HepG2 (cell line): ENCODE results near the gene EPS8. TPM values are rescaled to one million over a fixed set of nuclear protein-coding genes. Genes with fewer than 3 reads are reported as not detected.
"Not testable (repeated sequence)": the region's sequence is repeated elsewhere in the genome, so short reads cannot be mapped to it uniquely, and the experiment has no call there.

ENCODE experiments used
- AHDC1 ChIP-seq: sonication (generic); formaldehyde crosslinking; IDR thresholded peaks from 2 replicates; pipeline ENCODE4 v1.5.1; 2020; ENCODE audit warnings: mild to moderate bottlenecking, missing genetic modification reagents, borderline replicate concordance
- ARID5B ChIP-seq: IDR thresholded peaks from 2 replicates; pipeline ENCODE4 v1.4.0; 2020; ENCODE audit warnings: mild to moderate bottlenecking, missing genetic modification reagents
- CREB1 ChIP-seq, 2 experiments: fragments of 450-650 bp in 1 of 2; IDR thresholded peaks; 2 replicates each; pipeline ENCODE4 v1.6.1; 2016 to 2017; ENCODE audit warnings: control low read depth in 1 of 2, mild to moderate bottlenecking in 1 of 2, missing compliant biosample characterization in 1 of 2, missing genetic modification characterization in 1 of 2
- RERE ChIP-seq: IDR thresholded peaks from 2 replicates; pipeline ENCODE4 v1.6.1; 2016; ENCODE audit warnings: low read depth, missing genetic modification reagents, missing compliant biosample characterization
- ZKSCAN8 ChIP-seq: IDR thresholded peaks from 2 replicates; pipeline ENCODE4 v1.6.1; 2016; ENCODE audit warnings: borderline replicate concordance, missing genetic modification reagents, missing compliant biosample characterization
- ZNF281 ChIP-seq: sonication (generic); formaldehyde crosslinking; IDR thresholded peaks from 2 replicates; pipeline ENCODE4 v1.4.0; 2020; ENCODE audit warnings: missing genetic modification reagents, borderline replicate concordance
- ZSCAN9 ChIP-seq: IDR thresholded peaks from 2 replicates; pipeline ENCODE4 v1.6.1; 2016; ENCODE audit warnings: borderline replicate concordance
- polyA plus RNA-seq, 8 experiments: library from polyadenylated mRNA; depleted of rRNA in 3 of 8; stranded (reverse) in 7 of 8; unstranded in 1 of 8; fragments of >200 nt; fragmentation: Illumina TruSeq in 4 of 8; extraction: Trizol in 4 of 8; gene quantifications; 2 replicates each; pipeline versions ENCODE4 v1.2.1 to v1.2.3, GENCODE V29; 2011 to 2016; ENCODE audit warnings: low read depth in 4 of 8, missing spikeins in 1 of 8, mixed read lengths in 1 of 8; ENCODE audit not compliant: insufficient read depth in 1 of 8
- total RNA-seq, 5 experiments: library from RNA; depleted of rRNA; stranded (reverse); fragments of >200 nt; fragmentation: Illumina TruSeq; extraction: Trizol; gene quantifications; 2 replicates each; pipeline ENCODE4 v1.2.3, GENCODE V29; 2016; ENCODE audit warnings: low read depth in 1 of 5

Gene EPS8
- total and polyA plus RNA-seq, 2 of the 13 experiments (the other 11 are each of a cell fraction or from before 2014, with no cell fraction given): 37.1 to 43.4 TPM

DNA sequence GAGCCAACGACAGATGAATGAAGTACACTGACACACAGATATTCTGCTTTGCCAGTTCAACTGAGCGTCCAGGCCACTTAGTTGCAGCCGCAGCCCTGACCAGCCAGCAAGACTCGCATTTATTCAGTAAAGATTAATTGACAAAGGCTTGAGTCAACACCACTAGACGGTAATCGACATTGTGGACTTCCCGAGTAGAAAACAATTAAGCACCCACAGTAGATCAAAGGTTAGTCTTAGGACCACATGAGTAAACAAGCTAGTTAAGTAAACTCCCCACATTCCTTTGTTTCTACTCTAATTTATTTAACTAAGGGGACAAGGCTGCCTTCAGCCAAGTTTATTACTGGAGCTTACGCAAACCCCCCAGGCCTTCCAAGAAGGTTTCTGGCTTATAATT lies 172.7 kb downstream of the EPS8 start (continued):
- TF ChIP-seq RERE (CRISPR knock-in tag): peak; percentile 88
- TF ChIP-seq CREB1 (IDR thresholded peaks at IDR 0.05): not testable (repeated sequence)
- TF ChIP-seq CREB1 (CRISPR knock-in tag; IDR thresholded peaks at IDR 0.05): peak; percentile 57; the same call in 1 of the 2 replicates
- TF ChIP-seq ZNF281: peak; percentile 18; the same call in 1 of the 2 replicates
- peak; percentile 94 for TF ChIP-seq ARID5B
- peak; percentile 86; the same call in 1 of the 2 replicates for TF ChIP-seq AHDC1 (CRISPR knock-in tag)
- 0 out of 2 replicates have a peak, but pooled peaks have one; percentile 62 for TF ChIP-seq ZSCAN9 (CRISPR knock-in tag)
- TF ChIP-seq ZKSCAN8 (CRISPR knock-in tag): 0 out of 2 replicates have a peak, but pooled peaks have one; percentile 48
